ENCODE results near the gene ACYP2.

ACYP2 gene

GRCh38 chr2:54298514-54298913 lies 183.1 kb downstream of the ACYP2 start:
- H3K27ac ChIP-seq = no peak overlapping the region
- no peak for TF ChIP-seq ZFX (IDR thresholded peaks at IDR 0.05)
- TF ChIP-seq CTCF (conservative IDR thresholded peaks at IDR 0.05) = no peak

GRCh38 chr2:54303631-54304030 lies 188.2 kb downstream of the ACYP2 start:
- TF ChIP-seq ZFX (IDR thresholded peaks at IDR 0.05) = no peak
- no peak for TF ChIP-seq CTCF (conservative IDR thresholded peaks at IDR 0.05)
- H3K27ac ChIP-seq = no peak overlapping the region

- TF ChIP-seq ZFX (IDR thresholded peaks at IDR 0.05) (no peak), CTCF (conservative IDR thresholded peaks at IDR 0.05) (no peak)
- no peak overlapping the region for H3K27ac ChIP-seq
These were observed 191.1 kb downstream of the ACYP2 start for GRCh38 chr2:54306556-54306955.

GRCh38 chr2:54308186-54308585 lies 192.8 kb downstream of the ACYP2 start:
- H3K27ac ChIP-seq = no peak overlapping the region
- no peak for TF ChIP-seq CTCF (conservative IDR thresholded peaks at IDR 0.05)
- no peak for TF ChIP-seq ZFX (IDR thresholded peaks at IDR 0.05)

- TF ChIP-seq CTCF (conservative IDR thresholded peaks at IDR 0.05) (no peak), ZFX (IDR thresholded peaks at IDR 0.05) (no peak)
- H3K27ac ChIP-seq = no peak overlapping the region
These were observed 193.4 kb downstream of the ACYP2 start for GRCh38 chr2:54308782-54309181.

GRCh38 chr2:54310311-54310710 lies 194.9 kb downstream of the ACYP2 start:
- no peak overlapping the region for H3K27ac ChIP-seq
- TF ChIP-seq ZFX (IDR thresholded peaks at IDR 0.05) (no peak), CTCF (conservative IDR thresholded peaks at IDR 0.05) (no peak)

- TF ChIP-seq ZFX (IDR thresholded peaks at IDR 0.05) (no peak), CTCF (conservative IDR thresholded peaks at IDR 0.05) (no peak)
- no peak overlapping the region for H3K27ac ChIP-seq
These were observed 195.5 kb downstream of the ACYP2 start for GRCh38 chr2:54310961-54311360.

All from C4-2B (cell line).